ENCODE results near the gene TFDP2. TPM values are rescaled to one million over a fixed set of nuclear protein-coding genes. Genes with fewer than 3 reads are reported as not detected.
"Not testable (repeated sequence)": the region's sequence is repeated elsewhere in the genome, so short reads cannot be mapped to it uniquely, and the experiment has no call there.

Gene TFDP2
- total and polyA plus RNA-seq, 2 donors from 2014 or later, result 38.7 to 50.6 TPM

DNA sequence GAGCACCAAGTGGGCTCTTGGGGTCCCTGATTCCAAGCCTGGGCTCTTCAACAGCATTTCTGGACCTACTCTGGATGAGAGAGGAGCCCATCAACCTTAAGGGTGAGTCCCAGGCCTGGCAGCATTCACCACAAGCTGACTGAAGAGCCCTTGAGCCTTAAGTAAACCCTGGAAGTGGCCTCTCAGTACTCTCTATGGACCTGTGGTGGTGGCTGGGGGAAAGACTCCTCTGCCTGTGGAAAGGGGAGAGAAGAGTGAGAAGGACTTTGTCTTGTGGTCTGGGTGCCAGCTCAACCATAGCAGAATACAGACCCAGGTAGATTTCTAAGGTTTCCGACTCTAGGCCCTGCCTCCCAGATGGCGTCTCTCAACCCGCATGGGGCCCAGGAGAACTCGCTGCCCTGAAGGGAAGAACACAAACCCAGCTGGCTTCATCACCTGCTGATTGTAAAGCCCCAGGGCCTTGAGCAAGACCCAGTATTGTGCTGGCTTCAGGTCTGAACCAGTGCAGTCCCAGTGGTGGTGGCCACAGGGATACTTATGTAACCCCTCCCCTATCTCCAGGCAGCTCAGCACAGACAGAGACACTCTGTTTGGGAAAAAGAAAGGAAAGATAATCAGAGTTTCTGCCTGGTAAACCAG lies 71.4 kb downstream of the TFDP2 start:
- TF ChIP-seq, protein P1, sequence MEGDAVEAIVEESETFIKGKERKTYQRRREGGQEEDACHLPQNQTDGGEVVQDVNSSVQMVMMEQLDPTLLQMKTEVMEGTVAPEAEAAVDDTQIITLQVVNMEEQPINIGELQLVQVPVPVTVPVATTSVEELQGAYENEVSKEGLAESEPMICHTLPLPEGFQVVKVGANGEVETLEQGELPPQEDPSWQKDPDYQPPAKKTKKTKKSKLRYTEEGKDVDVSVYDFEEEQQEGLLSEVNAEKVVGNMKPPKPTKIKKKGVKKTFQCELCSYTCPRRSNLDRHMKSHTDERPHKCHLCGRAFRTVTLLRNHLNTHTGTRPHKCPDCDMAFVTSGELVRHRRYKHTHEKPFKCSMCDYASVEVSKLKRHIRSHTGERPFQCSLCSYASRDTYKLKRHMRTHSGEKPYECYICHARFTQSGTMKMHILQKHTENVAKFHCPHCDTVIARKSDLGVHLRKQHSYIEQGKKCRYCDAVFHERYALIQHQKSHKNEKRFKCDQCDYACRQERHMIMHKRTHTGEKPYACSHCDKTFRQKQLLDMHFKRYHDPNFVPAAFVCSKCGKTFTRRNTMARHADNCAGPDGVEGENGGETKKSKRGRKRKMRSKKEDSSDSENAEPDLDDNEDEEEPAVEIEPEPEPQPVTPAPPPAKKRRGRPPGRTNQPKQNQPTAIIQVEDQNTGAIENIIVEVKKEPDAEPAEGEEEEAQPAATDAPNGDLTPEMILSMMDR (IDR thresholded peaks at IDR 0.05; ENCODE audit: borderline replicate concordance, extremely low read depth, insufficient read depth), result no peak
- H3K9ac ChIP-seq (ENCODE audit: low read length in 3 of 3), result no peak overlapping the region
- no peaks in the 10 kb centered on the region for H3K4me1 ChIP-seq (ENCODE audit: control insufficient read depth in 2 of 3, insufficient read depth in 2 of 3, low read depth in 1 of 3, low read length in 3 of 3)
- H3K27ac ChIP-seq (ENCODE audit: low read depth in 2 of 2, low read length in 2 of 2), result no peak overlapping the region
- intact Hi-C loops (cut with DNase I), result no loop called here
- no peak overlapping the region for H3K4me3 ChIP-seq (ENCODE audit: low read length in 3 of 3)
- DNase-seq (no peak), FAIRE-seq (no peak)
- no peaks in the 10 kb centered on the region for H3K9me3 ChIP-seq (ENCODE audit: control insufficient read depth in 2 of 3, insufficient read depth in 1 of 3, low read length in 3 of 3)
- H3K27me3 ChIP-seq (ENCODE audit: control insufficient read depth, insufficient read depth, low read length), result no peaks in the 10 kb centered on the region
- H3K36me3 ChIP-seq (ENCODE audit: control insufficient read depth in 2 of 3, insufficient read depth in 3 of 3, low read length in 3 of 3), result no peaks in the 10 kb centered on the region

DNA sequence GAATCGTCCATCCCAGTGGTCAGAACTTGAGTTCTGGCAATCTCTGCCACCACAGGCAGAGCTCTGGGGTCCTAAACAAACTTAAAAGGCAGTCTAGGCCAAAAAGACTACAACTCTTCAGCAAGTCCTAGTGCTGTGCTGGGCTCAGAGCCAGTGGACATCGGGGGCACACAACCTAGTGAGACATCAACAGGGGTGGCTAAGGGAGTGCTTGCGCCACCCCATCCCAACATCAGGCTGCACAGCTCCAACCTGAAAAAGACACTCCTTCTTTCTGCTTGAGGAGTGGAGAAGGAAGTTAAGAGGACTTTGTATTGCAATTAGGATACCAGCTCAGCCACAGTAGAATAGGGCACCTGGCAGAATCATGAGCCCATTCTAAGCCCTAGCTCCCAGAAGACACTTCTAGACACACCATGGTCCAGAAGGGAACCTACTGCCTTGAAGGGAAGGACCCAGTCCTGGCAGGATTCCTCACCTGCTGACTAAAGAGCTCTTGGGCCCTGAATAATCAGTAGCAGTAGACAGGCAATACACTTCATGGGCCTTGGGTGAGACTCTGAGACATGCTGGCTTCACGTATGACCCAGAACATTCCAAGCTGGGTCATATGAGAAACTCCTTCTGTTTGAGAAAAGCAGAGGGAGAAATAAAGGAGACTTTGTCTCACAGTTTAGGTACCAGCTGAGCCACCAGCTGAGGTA lies 72.0 kb downstream of the TFDP2 start:
- no peaks in the 10 kb centered on the region for H3K9me3 ChIP-seq (ENCODE audit: control insufficient read depth in 2 of 3, insufficient read depth in 1 of 3, low read length in 3 of 3)
- TF ChIP-seq, protein P1 (IDR thresholded peaks at IDR 0.05; ENCODE audit: borderline replicate concordance, extremely low read depth, insufficient read depth), result no peak
- H3K4me1 ChIP-seq (ENCODE audit: control insufficient read depth in 2 of 3, insufficient read depth in 2 of 3, low read depth in 1 of 3, low read length in 3 of 3), result no peaks in the 10 kb centered on the region
- no peak overlapping the region for H3K27ac ChIP-seq (ENCODE audit: low read depth in 2 of 2, low read length in 2 of 2)
- no peak overlapping the region for H3K4me3 ChIP-seq (ENCODE audit: low read length in 3 of 3)
- H3K9ac ChIP-seq (ENCODE audit: low read length in 3 of 3), result no peak overlapping the region
- no peak for FAIRE-seq
- no peak for DNase-seq
- H3K36me3 ChIP-seq (ENCODE audit: control insufficient read depth in 2 of 3, insufficient read depth in 3 of 3, low read length in 3 of 3), result no peaks in the 10 kb centered on the region
- intact Hi-C loops (cut with DNase I), result no loop called here
- H3K27me3 ChIP-seq (ENCODE audit: control insufficient read depth, insufficient read depth, low read length), result no peaks in the 10 kb centered on the region

DNA sequence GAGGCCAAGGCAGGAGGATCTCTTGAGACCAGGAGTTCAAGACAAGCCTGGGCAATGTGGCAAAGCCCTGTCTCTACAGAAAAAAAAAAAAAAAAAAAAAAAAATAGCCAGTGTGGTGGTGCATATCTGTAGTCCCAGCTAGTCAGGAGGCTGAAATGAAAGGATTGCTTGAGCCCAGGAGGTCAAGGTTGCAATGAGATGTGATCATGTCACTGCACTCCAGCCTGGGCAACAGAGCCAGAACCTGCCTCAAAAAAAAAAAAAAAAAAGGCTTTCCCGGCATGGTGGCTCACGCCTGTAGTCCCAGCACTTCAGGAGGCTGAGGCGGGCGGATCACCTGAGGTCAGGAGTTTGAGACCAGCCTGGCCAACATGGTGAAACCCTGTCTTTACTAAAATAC lies 73.7 kb downstream of the TFDP2 start:
- DNase-seq; intact Hi-C loops (cut with DNase I); H3K27me3 ChIP-seq (ENCODE audit: control insufficient read depth, insufficient read depth, low read length); H3K27ac ChIP-seq (ENCODE audit: low read depth in 2 of 2, low read length in 2 of 2); H3K4me1 ChIP-seq (ENCODE audit: control insufficient read depth in 2 of 3, insufficient read depth in 2 of 3, low read depth in 1 of 3, low read length in 3 of 3); H3K9ac ChIP-seq (ENCODE audit: low read length in 3 of 3); H3K4me3 ChIP-seq (ENCODE audit: low read length in 3 of 3); FAIRE-seq; H3K9me3 ChIP-seq (ENCODE audit: control insufficient read depth in 2 of 3, insufficient read depth in 1 of 3, low read length in 3 of 3); H3K36me3 ChIP-seq (ENCODE audit: control insufficient read depth in 2 of 3, insufficient read depth in 3 of 3, low read length in 3 of 3): not testable (repeated sequence)

DNA sequence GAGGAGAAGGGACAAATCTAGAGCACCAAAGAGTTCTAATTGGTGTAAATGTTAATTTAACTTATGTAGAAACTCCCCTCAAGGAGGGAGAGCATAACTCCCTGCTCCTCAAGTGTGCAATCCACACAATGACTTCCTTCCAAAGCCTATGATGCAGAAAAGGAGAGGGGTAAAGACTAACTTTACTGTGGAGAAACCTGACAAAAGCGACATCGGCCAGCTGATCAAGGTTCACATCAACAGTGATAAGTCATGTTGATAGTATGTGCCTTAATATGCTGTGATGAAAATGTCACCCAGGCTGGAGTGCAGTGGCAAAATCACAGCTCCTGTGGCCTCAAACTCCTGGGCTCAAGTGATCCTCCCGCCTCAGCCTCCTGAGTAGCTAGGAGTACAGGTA lies 76.5 kb downstream of the TFDP2 start:
- no peaks in the 10 kb centered on the region for H3K4me1 ChIP-seq (ENCODE audit: control insufficient read depth in 2 of 3, insufficient read depth in 2 of 3, low read depth in 1 of 3, low read length in 3 of 3)
- H3K9me3 ChIP-seq (ENCODE audit: control insufficient read depth in 2 of 3, insufficient read depth in 1 of 3, low read length in 3 of 3), result no peaks in the 10 kb centered on the region
- FAIRE-seq, result no peak

More for the DNA sequence above, 76.5 kb downstream of the TFDP2 start:
- H3K27ac ChIP-seq (ENCODE audit: low read depth in 2 of 2, low read length in 2 of 2), result no peak overlapping the region
- intact Hi-C loops (cut with DNase I), result no loop called here
- H3K9ac ChIP-seq (ENCODE audit: low read length in 3 of 3), result no peak overlapping the region
- H3K36me3 ChIP-seq (ENCODE audit: control insufficient read depth in 2 of 3, insufficient read depth in 3 of 3, low read length in 3 of 3), result no peaks in the 10 kb centered on the region
- H3K27me3 ChIP-seq (ENCODE audit: control insufficient read depth, insufficient read depth, low read length), result no peaks in the 10 kb centered on the region
- no peak for DNase-seq
- TF ChIP-seq, protein P1 (IDR thresholded peaks at IDR 0.05; ENCODE audit: borderline replicate concordance, extremely low read depth, insufficient read depth), result no peak
- H3K4me3 ChIP-seq (ENCODE audit: low read length in 3 of 3), result no peak overlapping the region

Measured in kidney (tissue), 14 donors.